Loucy (cell line): Measurements from ENCODE around the gene ETNPPL.
A peak's percentile ranks its signal among the peaks of the same experiment; 100 is the strongest.

Experiments used
- H2AFZ ChIP-seq: fragments of 200-600 bp; sonication (generic); 2 replicates; pipeline ENCODE4 v1.6.0; 2016; ENCODE audit warnings: antibody characterized with exemption, mild to moderate bottlenecking, low read length, moderate library complexity
- H3F3A ChIP-seq: fragments of 200-600 bp; 2 replicates; pipeline ENCODE4 v1.6.0; 2016; ENCODE audit warnings: antibody characterized with exemption, low read depth, mild to moderate bottlenecking
- H3K27me3 ChIP-seq: fragments of 200-600 bp; sonication (generic); 2 replicates; pipeline ENCODE4 v1.6.1; 2014; ENCODE audit warnings: low read length, mild to moderate bottlenecking; ENCODE audit not compliant: insufficient read depth, poor library complexity, severe bottlenecking
- H3K36me3 ChIP-seq: fragments of 200-600 bp; sonication (generic); 2 replicates; pipeline ENCODE4 v1.6.1; 2016; ENCODE audit warnings: low read length; ENCODE audit not compliant: insufficient read depth
- H3K4me1 ChIP-seq: fragments of 200-600 bp; sonication (generic); 2 replicates; pipeline ENCODE4 v1.5.1; 2014; ENCODE audit warnings: low read length, mild to moderate bottlenecking; ENCODE audit not compliant: insufficient read depth, poor library complexity, severe bottlenecking
- H3K4me2 ChIP-seq: fragments of 200-600 bp; sonication (generic); 2 replicates; pipeline ENCODE4 v1.6.0; 2014; ENCODE audit warnings: antibody characterized with exemption, low read length, low read depth, mild to moderate bottlenecking; ENCODE audit not compliant: poor library complexity, severe bottlenecking
- H3K4me3 ChIP-seq: fragments of 200-600 bp; sonication (generic); 2 replicates; pipeline ENCODE4 v1.5.1; 2014; ENCODE audit warnings: low read length, mild to moderate bottlenecking, mixed read lengths; ENCODE audit not compliant: poor library complexity, severe bottlenecking
- H3K79me2 ChIP-seq: fragments of 200-600 bp; sonication (generic); 2 replicates; pipeline ENCODE4 v1.6.1; 2014; ENCODE audit warnings: low read length; ENCODE audit not compliant: insufficient read depth
- H3K9ac ChIP-seq: fragments of 200-600 bp; sonication (generic); 2 replicates; pipeline ENCODE4 v1.6.0; 2014; ENCODE audit warnings: mild to moderate bottlenecking, low read depth, low read length, moderate library complexity; ENCODE audit not compliant: poor library complexity, severe bottlenecking
- H3K9me2 ChIP-seq: fragments of 200-600 bp; sonication (generic); replicated peaks from 2 replicates; pipeline ENCODE4 v1.6.1; 2016; ENCODE audit warnings: low read depth, low read length, mixed read lengths
- H3K9me3 ChIP-seq: fragments of 200-600 bp; sonication (generic); 2 replicates; pipeline ENCODE4 v1.6.1; 2014; ENCODE audit warnings: mild to moderate bottlenecking, antibody characterized with exemption, low read length, low read depth; ENCODE audit not compliant: insufficient read depth
- H4K20me1 ChIP-seq: fragments of 200-600 bp; sonication (generic); 2 replicates; pipeline ENCODE4 v1.6.0; 2014; ENCODE audit warnings: antibody characterized with exemption, low read length, mild to moderate bottlenecking; ENCODE audit not compliant: insufficient read depth, poor library complexity, severe bottlenecking
- EZH2phosphoT487 ChIP-seq: fragments of 200-600 bp; IDR thresholded peaks from 2 replicates; pipeline ENCODE4 v1.6.1; 2018; ENCODE audit warnings: antibody characterized with exemption, mild to moderate bottlenecking, moderate library complexity, borderline replicate concordance
- TF ChIP-seq, protein P1 (sequence below): fragments of 200-600 bp; sonication (generic); conservative IDR thresholded peaks from 2 replicates; pipeline ENCODE4 v1.5.1; 2014; ENCODE audit warnings: mild to moderate bottlenecking, antibody characterized with exemption, low read length

The ETNPPL gene

DNA sequence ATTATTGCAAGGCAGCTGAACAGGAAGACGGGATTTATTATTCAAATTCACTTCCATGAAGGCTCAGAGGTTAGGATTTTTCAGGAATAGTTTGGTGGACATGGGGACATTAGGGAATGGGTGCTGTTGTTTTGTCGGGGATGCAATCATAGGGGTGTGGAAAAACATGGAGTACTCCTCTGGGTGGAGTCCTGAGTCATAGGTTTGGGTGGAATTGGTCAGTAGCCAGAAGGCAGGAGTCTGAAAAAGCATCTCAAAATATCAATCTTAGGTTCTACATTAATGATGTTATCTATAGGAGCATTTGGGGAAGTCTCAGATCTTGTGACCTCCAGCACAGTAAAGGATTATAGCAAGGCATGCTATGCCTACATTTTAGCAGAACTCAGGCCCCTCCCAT, 14.5 kb upstream of the ETNPPL start:
- H3K4me2 ChIP-seq = no peak overlapping the region
- no peak overlapping the region for H3K9ac ChIP-seq
- no peaks in the 10 kb centered on the region for H3K4me1 ChIP-seq
- H3F3A ChIP-seq = no peaks in the 10 kb centered on the region
- H2AFZ ChIP-seq = no peak overlapping the region
- no peaks in the 10 kb centered on the region for H3K27me3 ChIP-seq
- H3K4me3 ChIP-seq = no peak overlapping the region
- no peaks in the 10 kb centered on the region for H3K9me2 ChIP-seq
- no peaks in the 10 kb centered on the region for H3K79me2 ChIP-seq
- H4K20me1 ChIP-seq = no peaks in the 10 kb centered on the region
- H3K9me3 ChIP-seq = no peaks in the 10 kb centered on the region
- no peak for TF ChIP-seq EZH2phosphoT487
- TF ChIP-seq, protein P1, sequence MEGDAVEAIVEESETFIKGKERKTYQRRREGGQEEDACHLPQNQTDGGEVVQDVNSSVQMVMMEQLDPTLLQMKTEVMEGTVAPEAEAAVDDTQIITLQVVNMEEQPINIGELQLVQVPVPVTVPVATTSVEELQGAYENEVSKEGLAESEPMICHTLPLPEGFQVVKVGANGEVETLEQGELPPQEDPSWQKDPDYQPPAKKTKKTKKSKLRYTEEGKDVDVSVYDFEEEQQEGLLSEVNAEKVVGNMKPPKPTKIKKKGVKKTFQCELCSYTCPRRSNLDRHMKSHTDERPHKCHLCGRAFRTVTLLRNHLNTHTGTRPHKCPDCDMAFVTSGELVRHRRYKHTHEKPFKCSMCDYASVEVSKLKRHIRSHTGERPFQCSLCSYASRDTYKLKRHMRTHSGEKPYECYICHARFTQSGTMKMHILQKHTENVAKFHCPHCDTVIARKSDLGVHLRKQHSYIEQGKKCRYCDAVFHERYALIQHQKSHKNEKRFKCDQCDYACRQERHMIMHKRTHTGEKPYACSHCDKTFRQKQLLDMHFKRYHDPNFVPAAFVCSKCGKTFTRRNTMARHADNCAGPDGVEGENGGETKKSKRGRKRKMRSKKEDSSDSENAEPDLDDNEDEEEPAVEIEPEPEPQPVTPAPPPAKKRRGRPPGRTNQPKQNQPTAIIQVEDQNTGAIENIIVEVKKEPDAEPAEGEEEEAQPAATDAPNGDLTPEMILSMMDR = no peak
- no peaks in the 10 kb centered on the region for H3K36me3 ChIP-seq

DNA sequence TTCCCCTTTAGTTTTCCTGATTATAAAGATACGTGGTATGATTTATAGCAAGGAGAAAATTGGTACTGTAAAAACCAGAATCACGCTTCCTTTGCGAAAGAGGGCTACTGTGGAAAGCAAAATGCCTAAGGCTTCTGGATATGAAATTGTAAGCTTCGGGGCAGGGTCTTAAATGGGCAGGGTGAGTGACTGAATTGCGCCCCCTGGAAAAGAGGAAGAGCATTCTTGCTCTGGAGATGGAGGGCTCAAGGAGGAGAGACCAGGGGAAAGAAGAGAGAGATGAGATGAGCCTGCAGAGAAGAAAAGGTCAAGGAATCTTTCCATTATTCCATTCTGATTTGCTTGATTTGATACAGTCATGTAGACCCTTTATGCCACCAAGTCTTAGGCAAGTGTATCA, 13.1 kb upstream of the ETNPPL start:
- Histone ChIP-seq H3K79me2 (no peaks in the 10 kb centered on the region), H3K4me3 (no peak overlapping the region), H3K4me1 (no peaks in the 10 kb centered on the region), H3K9ac (no peak overlapping the region), H4K20me1 (no peaks in the 10 kb centered on the region), H3K27me3 (no peaks in the 10 kb centered on the region), H3F3A (no peaks in the 10 kb centered on the region), H2AFZ (no peak overlapping the region), H3K9me3 (no peaks in the 10 kb centered on the region), H3K4me2 (no peak overlapping the region), H3K36me3 (no peaks in the 10 kb centered on the region), H3K9me2 (no peaks in the 10 kb centered on the region)
- TF ChIP-seq, protein P1 = peak; percentile 39
- no peak for TF ChIP-seq EZH2phosphoT487

DNA sequence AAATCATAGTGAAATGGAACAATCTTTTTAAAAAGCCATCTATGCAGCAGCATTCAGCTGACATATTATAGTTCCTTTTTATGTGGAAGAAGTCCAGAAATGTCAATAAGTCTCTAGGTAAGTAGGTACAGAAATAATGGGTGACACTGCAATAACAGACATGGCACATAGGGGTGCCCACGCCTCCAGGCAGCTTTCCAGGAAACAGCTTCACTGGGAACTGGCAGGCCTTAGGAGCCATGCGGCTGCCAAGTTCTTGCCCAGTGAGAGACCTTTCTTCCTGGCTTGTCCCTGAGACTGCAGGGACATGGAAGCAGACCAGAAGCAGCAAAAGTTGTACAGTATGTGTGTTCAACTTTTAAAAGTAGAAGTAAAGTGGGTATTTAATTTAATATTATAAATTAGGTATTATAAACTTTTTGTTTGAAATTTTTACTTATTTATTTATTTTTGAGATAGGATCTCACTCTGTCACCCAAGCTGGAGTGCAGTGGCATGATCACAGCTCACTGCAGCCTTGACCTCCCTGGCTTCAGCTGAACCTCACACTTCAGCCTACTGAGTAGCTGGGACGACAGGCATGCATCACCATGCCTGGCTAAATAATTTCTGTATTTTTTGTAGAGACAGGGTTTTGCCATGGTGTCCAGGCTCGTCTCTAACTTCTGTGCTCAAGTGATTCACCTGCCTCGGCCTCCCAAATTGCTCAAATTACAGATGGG, 12.1 kb upstream of the ETNPPL start:
- H3K4me3 ChIP-seq = no peak overlapping the region
- no peaks in the 10 kb centered on the region for H3K79me2 ChIP-seq
- TF ChIP-seq, protein P1 = peak; percentile 18; the same call in 1 of the 2 replicates
- no peak for TF ChIP-seq EZH2phosphoT487
- no peak overlapping the region for H3K9ac ChIP-seq
- H3K9me3 ChIP-seq = no peaks in the 10 kb centered on the region
- no peaks in the 10 kb centered on the region for H3K36me3 ChIP-seq
- H3F3A ChIP-seq = no peaks in the 10 kb centered on the region
- no peaks in the 10 kb centered on the region for H3K27me3 ChIP-seq
- H4K20me1 ChIP-seq = no peaks in the 10 kb centered on the region
- H3K4me1 ChIP-seq = no peaks in the 10 kb centered on the region
- no peak overlapping the region for H3K4me2 ChIP-seq
- H2AFZ ChIP-seq = no peak overlapping the region
- H3K9me2 ChIP-seq = no peaks in the 10 kb centered on the region
